Activated naive CD4-positive, alpha-beta T cell treated with anti-CD3 and anti-CD28 coated beads, Interleukin-2, amount 50 U/mL, for 72 hours (primary cell): ENCODE data around the gene ADORA2A. TPM values are rescaled to one million over a fixed set of nuclear protein-coding genes. Genes with fewer than 3 reads are reported as not detected.
A peak's percentile ranks its signal among the peaks of the same experiment; 100 is the strongest.

Experiments
- ATAC-seq, 2 donors: fragments of 150-1000 bp; cut with Tn5 transposase; 2 replicates each; pipeline ENCODE4 v1.10.0; 2021; ENCODE audit warnings: mild to moderate bottlenecking in 2 of 2, moderate library complexity in 2 of 2
- DNase-seq, 2 donors: peaks; one replicate each; pipeline ENCODE4 v3.0.0; 2021 to 2022; ENCODE audit warnings: low spot score in 2 of 2
- H3K27ac Mint-ChIP-seq, 2 donors: one replicate each; pipeline ENCODE4 v1.8.0; 2022; ENCODE audit warnings: mild to moderate bottlenecking in 2 of 2, mixed read lengths in 2 of 2
- H3K36me3 Mint-ChIP-seq, 2 donors: one replicate each; pipeline ENCODE4 v1.8.0; 2022; ENCODE audit warnings: mixed read lengths in 2 of 2
- H3K9me3 Mint-ChIP-seq, 2 donors: one replicate each; pipeline ENCODE4 v1.8.0; 2022; ENCODE audit warnings: mixed read lengths in 2 of 2
- total RNA-seq, 2 donors: library from RNA; stranded (reverse); gene quantifications; one replicate each; pipeline ENCODE4 v1.2.3, GENCODE V29; 2022

ADORA2A gene
- total RNA-seq, 2 donors from 2014 or later: 33.8 to 34.4 TPM

DNA sequence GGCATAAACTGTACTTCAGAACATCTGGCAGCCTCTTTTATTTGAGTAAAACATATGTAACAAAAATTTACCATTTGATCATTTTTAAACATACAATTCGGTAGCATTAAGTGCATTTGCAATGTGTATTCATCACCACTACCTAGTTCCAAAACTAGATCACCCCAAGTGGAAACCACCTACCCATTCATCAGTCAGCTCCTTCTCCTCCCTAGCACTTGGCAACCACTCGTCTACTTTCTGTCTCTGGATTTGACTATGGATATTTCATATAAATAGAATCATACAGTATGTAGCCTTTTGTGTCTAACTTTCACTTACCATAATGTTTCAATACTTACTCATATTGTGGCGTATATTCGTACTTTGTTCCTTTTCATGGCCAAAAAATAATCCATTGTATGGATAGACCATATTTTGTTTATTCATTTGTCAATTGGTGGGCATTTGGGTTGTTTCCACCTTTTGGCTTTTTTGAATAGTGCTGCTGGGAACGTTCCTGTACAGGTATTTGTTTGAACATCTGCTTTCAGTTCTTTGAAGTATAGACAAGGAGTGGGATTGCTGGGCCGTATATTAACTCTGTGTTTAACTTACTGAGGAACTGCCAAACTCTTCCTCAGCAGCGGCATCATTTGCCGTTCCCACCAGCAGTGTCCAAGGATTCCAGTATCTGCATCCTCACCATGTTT lies 27.2 kb upstream of the ADORA2A start:
- peak; percentile 70 to 93 for ATAC-seq
- DNase-seq: no peak
- Mint-ChIP-seq H3K9me3 (no peaks in the 10 kb centered on the region), H3K36me3 (peaks cover 6 to 10% of the 10 kb centered on the region in 2 donors), H3K27ac (peak overlapping the region; percentile 45 to 75)

DNA sequence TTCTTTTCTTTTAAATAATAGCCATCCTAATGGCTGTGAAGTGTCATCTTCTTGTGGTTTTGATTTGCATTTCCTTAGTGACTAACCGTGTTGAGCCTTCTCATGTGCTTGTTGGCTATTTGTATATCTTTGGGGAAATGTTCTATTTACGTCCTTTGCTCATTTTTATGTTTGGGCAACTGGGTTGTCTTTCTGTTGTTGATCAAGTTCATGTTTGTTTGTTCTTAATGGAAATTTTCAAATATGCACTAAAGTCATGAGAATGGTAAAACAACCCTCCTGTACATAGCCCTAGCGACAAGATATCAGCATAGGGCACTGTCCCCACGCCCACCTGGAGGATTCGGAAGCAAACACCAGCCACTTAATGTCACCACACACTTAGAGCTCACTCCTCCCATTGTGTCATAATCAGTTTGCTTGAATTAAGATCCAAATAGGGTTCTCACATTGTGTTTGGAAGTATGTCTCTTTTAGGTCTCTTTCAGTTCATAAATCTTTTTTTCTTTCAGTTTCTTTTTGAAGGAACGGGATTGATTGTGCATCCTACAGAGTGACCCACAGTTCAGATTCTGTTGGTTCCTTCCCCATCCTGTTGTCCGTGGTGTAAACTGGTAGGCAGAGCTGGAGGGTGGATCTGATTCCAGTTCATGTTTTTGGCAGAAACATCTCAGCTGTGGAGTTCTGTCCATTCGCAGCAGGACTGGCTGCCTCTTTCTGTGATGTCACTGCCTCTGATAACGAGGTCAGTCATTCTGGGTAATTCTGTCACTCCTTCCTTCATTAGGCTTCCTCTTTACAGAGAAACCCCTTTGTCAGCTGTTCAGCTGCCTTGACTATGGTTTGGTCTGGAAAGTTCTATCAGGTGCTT lies 26.4 kb upstream of the ADORA2A start:
- peak overlapping the region; percentile 45 to 75 for H3K27ac Mint-ChIP-seq
- peak in 1 of 2 donors; percentile 6 for ATAC-seq
- peaks cover 6 to 7% of the 10 kb centered on the region in 2 donors for H3K36me3 Mint-ChIP-seq

DNA sequence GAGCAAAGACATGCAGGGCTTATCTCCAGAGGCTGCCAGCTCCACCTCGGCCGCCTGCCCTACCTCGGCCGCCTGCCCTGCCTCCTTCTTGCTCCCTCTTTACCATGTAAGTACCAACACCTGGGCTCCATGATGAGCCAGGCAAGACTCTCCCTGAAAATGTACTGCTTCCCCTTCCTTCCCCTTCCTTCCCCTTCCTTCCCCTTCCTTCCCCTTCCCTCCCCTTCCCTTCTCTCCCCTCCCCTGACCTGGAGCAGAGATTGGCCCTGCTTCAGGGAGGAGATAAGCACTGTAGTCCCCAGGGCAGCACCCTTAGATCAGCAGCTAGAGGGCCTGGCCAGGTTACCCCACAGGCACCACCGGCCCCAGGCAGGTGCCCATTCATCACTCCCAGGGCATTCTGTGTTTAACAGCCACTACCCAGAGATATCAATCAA lies 25.4 kb upstream of the ADORA2A start:
- Mint-ChIP-seq H3K36me3 (peaks cover 6% of the 10 kb centered on the region in 2 donors), H3K27ac (peak overlapping the region in 1 of 2 donors; percentile 28), H3K9me3 (no peaks in the 10 kb centered on the region)
- no peak for ATAC-seq
- DNase-seq: no peak

More for the DNA sequence above, 26.4 kb upstream of the ADORA2A start:
- no peak for DNase-seq
- H3K9me3 Mint-ChIP-seq: no peaks in the 10 kb centered on the region

DNA sequence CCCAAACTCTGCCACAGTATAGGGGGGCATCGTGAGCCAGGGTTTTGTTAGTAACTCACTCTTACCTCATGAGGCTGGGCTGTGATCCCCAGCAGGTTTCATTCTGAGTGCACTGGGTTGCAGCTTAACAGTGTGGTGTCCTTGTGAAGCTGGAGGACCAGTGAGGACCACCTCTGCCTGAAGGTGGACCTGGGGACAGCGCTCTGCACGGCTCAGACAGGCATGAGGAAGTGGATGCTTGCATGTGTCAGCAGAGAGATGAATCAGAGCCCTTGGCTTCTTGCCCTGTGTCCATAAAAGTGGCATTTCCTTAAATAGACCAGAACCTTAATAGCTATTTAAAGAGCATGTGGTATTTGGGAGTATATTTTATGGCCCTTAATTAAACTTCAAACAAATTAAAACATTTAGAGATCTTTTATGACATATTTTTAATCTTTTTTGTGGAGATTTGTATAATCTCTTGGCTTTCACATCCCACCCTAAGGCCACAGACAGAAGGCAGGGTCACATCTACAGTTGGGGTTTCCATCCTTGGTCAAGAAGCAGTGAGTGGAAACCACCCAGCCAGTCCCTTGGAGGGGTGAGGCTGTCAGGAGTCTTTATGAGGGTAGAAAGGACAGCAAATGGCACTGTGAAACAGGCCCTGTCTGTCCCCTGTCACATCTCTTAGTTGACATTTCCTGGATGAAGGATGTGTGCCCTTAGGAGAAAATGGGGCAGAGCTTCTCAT lies 24.8 kb upstream of the ADORA2A start:
- peak; percentile 24 to 65 for ATAC-seq
- H3K9me3 Mint-ChIP-seq: no peaks in the 10 kb centered on the region
- DNase-seq: no peak
- peaks cover 6% of the 10 kb centered on the region in 2 donors for H3K36me3 Mint-ChIP-seq
- peak overlapping the region; percentile 28 to 29 for H3K27ac Mint-ChIP-seq

DNA sequence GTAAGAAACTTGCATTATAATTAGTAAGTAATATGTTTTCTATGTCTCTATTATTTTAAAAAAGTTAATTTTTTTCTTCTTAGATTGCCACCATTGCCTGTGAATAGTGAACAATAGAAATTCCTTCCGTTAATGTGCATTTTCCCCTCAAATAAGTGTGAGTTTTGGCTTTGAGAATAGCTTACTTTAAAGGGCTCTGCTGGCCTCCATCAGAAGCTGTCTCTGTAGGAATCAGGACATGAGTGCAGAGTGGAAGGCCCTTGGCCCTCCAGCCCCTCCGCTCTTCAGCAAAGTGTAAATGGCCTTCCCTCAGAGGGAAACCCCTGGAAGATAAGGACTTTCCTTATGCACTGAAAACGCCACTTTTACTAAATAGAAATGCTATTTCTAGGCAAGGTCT lies 24.1 kb upstream of the ADORA2A start:
- no peak overlapping the region for H3K27ac Mint-ChIP-seq
- peaks cover 6% of the 10 kb centered on the region in 2 donors for H3K36me3 Mint-ChIP-seq
- DNase-seq: no peak
- no peaks in the 10 kb centered on the region for H3K9me3 Mint-ChIP-seq
- no peak for ATAC-seq

DNA sequence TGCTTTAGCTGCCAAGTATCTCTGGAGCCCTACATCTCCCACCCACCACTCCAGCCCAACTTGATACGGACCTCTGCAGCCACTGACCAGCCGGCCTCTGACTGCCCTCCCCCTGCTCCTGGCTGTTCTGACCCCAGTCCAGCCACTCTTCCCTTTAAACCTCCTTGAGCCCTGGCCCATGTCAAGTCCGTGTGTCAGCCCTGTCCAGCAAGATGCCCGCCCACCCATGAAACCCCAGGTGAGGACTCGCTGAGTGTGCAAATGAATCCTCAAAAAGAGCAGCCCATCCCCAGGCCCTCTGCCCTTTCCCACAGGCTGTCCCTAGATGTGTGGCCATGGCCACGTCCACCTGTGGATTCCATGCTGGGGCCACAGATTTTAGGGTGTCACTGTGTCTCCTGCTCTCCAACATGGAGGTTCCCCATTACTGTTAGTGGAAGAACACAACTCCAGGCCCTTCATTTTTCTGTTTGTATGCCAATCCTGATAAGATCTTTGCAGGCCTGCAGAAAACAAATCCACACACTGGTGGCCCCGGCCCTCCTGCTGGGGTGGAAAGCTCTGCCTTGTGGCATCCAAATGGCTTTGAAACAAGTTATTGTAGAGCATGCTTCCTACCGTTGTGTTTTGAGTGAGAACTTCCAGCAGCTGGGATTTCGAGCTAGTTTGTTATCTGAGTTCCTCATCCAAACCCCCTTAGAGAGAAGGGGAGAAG lies 22.7 kb upstream of the ADORA2A start:
- ATAC-seq (no peak), DNase-seq (no peak)
- Mint-ChIP-seq H3K36me3 (peaks cover 6% of the 10 kb centered on the region in 2 donors), H3K27ac (no peak overlapping the region), H3K9me3 (no peaks in the 10 kb centered on the region)

DNA sequence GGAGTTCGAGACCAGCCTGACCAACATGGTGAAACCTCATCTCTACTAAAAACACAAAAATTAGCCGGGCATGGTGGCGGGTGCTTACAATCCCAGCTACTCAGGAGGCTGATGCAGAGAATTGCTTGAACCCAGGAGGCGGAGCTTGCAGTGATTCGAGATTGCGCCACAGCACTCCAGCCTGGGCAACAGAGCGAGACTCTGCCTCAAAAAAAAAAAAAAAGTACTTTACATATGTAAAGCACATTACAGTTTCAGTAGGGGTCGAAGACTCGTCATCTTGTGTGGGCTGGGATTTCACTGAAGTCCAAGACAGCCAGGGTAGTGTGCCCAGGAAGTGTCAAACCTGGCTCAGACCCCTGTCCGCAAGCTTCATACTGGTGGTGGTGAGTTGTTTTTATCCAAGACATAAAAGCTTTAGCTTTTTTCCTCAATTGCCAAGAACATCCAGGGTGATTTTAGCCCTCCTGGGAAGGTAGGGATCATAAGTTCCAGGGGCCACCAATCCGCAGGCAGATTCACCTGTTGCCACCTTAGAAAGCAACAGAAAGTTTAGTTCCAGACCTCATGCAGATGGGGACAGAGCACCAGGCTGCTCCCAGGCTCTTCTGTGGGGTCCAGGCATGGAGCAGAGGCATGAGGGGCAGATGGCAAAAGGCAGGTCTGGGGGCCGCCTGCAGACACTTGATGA lies 21.6 kb upstream of the ADORA2A start:
- Mint-ChIP-seq H3K9me3 (no peaks in the 10 kb centered on the region), H3K27ac (peak overlapping the region in 1 of 2 donors; percentile 15), H3K36me3 (peaks cover 6% of the 10 kb centered on the region in 2 donors)
- ATAC-seq: no peak
- DNase-seq: no peak

DNA sequence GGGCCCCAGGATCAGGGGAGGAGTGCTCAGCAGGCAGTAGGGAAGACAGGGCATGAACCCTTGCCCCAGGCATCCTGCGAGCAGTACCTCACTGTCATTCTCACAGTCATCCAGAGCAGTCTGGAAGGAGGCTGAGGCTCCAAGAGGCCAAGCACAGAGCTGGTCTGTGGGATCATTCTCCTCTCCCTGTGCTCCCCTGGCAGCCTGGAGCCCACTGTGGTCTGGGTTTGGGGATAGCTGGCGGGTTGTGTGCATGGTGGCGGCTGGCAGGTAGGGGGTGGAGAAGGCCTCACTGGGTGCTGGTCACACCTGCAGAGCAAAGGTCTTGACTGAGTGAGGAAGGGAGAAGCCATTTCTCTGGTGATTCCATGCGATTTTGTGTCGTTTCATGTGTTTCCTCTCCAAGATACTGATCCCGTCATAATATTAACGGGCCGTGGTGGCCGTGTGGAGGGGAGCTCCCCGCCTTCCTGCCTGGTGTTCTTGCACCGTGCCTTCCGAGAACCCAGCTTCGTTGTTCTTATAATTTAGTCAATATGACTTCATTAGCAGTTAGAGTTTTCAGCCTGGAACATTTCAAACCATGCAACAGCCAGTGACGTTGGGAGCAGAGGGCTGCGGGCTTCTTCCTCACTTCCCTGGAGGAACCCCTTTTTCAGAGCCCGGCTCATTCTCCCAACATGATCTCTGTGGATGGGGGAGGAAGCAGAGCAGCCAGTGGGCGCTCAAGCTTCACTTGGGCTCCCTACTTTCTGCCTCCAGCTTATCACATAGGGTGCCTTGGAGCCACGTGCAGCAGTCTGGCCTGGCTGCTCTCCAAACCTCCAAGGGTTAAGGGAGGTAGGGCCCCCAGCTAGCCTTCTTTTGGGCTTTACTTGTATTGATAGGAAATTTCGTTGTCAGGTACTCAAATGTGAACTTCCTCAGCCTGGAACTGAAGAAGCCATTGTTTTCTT lies 20.8 kb upstream of the ADORA2A start:
- Mint-ChIP-seq H3K9me3 (no peaks in the 10 kb centered on the region), H3K36me3 (peaks cover 0 to under 1% of the 10 kb centered on the region in 2 donors), H3K27ac (peak overlapping the region; percentile 67 to 94)
- DNase-seq: no peak
- no peak for ATAC-seq

DNA sequence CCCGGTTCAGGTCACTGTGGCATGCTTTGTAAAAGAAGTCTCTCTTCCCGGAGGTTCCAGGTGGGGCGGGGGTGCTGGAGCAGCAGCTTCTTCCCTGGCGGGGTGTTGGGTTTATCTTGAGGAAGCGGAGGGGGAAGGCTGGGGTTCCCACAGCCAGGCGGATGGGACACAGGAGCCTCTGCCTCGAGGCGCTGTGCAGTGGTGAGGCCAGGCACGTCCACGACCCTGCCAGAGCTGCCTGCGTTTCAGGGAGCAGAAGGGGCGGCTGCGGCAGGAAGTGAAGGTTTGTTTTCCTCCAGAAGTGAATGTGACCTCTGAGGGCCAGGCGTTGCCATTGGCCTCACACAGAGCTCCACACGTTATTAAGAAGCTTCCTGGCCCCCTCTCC lies 20.1 kb upstream of the ADORA2A start:
- DNase-seq (no peak), ATAC-seq (peak in 1 of 2 donors; percentile 37)
- no peaks in the 10 kb centered on the region for H3K9me3 Mint-ChIP-seq
- no peaks in the 10 kb centered on the region for H3K36me3 Mint-ChIP-seq
- peak overlapping the region; percentile 67 to 94 for H3K27ac Mint-ChIP-seq

DNA sequence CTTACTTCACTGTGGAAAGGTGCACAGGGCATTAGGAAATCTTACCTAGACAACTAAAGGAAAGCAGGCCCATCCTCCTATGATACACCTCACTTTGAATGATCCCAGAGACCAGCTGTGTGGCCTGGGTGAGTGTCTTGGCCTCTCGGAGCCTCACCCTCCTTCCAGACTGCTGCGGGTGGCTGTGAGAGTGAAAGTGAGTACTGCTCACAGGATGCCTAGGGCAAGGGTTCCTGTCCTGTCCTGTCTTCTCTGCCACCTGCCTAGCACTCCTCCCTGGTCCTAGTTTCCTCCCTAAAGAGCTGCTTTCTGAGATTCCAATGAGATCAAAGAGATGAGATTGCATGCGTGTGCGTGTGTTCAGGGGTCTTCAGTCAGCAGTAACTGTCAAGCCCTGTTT lies 19.5 kb upstream of the ADORA2A start:
- H3K9me3 Mint-ChIP-seq: no peaks in the 10 kb centered on the region
- peak overlapping the region; percentile 34 to 79 for H3K27ac Mint-ChIP-seq
- no peak for DNase-seq
- peak in 1 of 2 donors; percentile 48 for ATAC-seq
- no peaks in the 10 kb centered on the region for H3K36me3 Mint-ChIP-seq

DNA sequence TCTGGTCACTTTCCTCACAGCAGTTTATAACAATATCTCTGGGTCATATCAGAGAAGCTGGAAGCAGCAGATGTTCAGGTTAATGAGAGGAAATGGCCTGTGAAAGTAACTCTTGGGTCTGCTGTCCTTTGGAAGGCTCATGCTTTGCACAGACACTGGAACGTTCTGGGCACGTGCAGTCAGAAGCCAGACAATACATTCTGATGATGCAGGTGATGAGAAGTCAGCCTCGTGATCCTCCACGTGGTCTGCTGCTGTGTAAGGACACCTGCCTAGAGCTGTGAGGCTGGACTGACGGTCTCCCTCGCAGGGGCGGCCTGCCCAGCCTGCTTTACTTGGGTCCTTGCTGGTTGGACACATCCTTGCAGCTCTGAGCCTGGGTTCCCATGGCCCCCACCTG lies 18.8 kb upstream of the ADORA2A start:
- ATAC-seq: no peak
- Mint-ChIP-seq H3K9me3 (no peaks in the 10 kb centered on the region), H3K27ac (no peak overlapping the region), H3K36me3 (no peaks in the 10 kb centered on the region)
- DNase-seq: no peak

DNA sequence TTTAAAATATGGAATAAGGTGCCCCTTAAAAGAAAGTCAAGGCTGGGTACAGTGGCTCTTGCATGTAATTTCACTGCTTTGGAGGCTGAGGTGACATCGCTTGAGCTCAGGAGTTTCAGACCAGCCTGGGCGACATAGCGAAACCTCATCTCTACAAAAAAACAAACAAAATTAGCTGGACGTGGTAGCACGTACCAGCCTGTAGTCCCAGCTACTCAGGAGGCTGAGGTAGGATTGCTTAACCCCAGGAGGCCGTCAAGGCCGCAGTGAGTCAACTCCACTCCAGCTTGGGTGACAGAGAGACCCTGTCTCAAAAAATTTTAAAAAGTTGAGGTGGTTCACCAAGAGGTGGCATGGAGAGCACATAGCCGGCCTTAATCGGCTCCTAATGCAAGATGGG lies 17.7 kb upstream of the ADORA2A start:
- Mint-ChIP-seq H3K9me3 (no peaks in the 10 kb centered on the region), H3K27ac (no peak overlapping the region), H3K36me3 (no peaks in the 10 kb centered on the region)
- DNase-seq: no peak
- no peak for ATAC-seq

DNA sequence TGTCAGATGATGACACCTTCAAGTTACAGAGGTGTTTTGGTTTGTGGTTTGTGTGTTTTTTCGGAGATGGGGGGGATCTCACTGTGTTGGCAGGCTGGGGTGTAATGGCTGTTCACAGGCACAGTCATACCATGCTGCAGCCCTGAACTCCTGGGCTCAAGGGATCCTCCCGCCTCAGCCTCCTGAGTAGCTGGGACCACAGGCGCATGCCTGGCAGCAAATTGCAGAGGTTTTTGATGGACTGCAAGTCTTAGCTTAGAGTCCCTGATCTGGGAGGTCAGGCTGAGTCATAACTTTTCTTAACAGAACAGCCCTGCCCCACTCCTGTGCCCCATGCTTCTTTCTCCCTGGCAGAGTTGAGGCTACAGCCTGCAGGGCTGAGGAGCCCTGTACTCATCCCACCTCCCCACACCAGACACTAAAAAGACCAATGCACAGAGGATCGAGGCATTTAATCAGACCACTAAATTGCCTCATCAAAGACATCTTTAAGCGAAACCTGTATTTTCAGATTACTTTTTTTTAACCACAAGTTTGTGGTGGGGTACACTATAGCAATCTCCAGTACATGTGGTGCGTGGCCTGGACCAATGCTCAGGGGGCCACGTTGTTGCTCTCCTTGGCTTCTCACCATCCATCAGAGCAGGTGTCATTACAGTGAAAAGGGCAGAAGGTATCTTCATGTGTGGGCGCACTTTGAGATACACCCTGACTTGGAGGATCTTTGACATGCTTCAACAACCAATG lies 17.1 kb upstream of the ADORA2A start:
- no peak for DNase-seq
- Mint-ChIP-seq H3K27ac (peak overlapping the region; percentile 7 to 19), H3K36me3 (no peaks in the 10 kb centered on the region), H3K9me3 (no peaks in the 10 kb centered on the region)
- peak; percentile 62 to 72 for ATAC-seq

DNA sequence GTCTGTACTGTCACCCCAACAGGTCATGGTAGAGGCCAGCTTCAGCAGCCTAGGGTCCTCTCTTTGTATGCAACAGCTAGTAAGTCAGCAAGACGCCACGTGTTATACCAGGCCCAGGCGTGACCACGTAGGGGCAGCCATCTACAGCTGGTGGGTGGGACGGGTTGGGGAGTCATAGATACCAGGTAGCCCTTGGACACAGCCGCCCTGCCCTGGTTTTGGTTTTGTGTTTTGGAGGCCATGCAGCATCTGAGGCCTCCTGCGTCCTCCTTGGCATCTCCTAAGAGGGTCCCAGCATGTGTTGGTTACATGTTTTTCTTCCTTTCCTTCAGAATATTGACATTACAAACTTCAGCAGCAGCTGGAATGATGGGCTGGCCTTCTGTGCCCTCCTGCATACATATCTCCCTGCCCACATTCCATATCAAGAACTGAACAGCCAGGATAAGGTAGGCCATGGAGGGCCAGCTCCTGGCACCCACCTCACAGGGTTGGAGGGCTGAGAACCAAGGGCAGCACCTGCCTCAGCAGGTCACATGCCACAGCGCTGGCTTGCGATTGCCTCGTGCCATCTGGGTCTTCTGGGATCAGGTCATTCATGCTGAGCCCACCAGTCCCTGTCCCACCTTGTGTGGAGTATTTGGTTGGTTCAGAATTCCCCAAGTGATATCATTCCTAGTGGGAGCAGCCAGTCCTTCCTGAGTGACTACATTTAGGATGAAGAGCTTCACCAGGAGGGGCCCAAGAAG lies 16.0 kb upstream of the ADORA2A start:
- no peak overlapping the region for H3K27ac Mint-ChIP-seq

More for the DNA sequence above, 16.0 kb upstream of the ADORA2A start:
- DNase-seq (no peak), ATAC-seq (no peak)
- no peaks in the 10 kb centered on the region for H3K9me3 Mint-ChIP-seq
- H3K36me3 Mint-ChIP-seq: no peaks in the 10 kb centered on the region
